Measurements from ENCODE around the gene FAM120AOS.

Gene FAM120AOS

DNA sequence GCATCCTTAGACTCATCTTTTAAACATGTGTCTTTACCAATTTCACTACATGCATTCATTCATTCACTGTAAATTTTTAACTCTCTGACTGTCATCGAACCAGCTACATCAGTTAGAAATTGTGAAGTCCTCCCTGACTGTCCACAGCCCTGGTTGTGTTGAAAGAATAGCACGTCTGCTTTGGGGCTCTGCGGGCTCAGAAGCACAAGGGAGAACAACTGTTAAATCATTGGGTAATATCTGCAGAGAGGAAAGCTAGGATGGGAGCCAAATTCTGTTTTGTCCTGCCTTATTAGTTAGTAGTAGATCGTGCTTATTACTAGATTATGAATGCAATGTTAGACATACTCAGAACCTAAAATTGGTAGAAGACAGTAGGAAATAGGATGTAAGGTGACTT is 26.3 kb upstream of the FAM120AOS start:
- no peak for TF ChIP-seq EZH2phosphoT487 (conservative IDR thresholded peaks at IDR 0.05; ENCODE audit: low read length)
- TF ChIP-seq, protein P1, sequence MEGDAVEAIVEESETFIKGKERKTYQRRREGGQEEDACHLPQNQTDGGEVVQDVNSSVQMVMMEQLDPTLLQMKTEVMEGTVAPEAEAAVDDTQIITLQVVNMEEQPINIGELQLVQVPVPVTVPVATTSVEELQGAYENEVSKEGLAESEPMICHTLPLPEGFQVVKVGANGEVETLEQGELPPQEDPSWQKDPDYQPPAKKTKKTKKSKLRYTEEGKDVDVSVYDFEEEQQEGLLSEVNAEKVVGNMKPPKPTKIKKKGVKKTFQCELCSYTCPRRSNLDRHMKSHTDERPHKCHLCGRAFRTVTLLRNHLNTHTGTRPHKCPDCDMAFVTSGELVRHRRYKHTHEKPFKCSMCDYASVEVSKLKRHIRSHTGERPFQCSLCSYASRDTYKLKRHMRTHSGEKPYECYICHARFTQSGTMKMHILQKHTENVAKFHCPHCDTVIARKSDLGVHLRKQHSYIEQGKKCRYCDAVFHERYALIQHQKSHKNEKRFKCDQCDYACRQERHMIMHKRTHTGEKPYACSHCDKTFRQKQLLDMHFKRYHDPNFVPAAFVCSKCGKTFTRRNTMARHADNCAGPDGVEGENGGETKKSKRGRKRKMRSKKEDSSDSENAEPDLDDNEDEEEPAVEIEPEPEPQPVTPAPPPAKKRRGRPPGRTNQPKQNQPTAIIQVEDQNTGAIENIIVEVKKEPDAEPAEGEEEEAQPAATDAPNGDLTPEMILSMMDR (IDR thresholded peaks at IDR 0.05; ENCODE audit: insufficient read depth, low read length, poor library complexity, severe bottlenecking): no peak
- Histone ChIP-seq H3K27me3 (ENCODE audit: low read length) (no peaks in the 10 kb centered on the region), H3K79me2 (ENCODE audit: insufficient read depth, low read length) (peaks cover 40% of the 10 kb centered on the region), H4K20me1 (ENCODE audit: low read depth, low read length) (no peaks in the 10 kb centered on the region), H3K9ac (ENCODE audit: low read length) (no peak overlapping the region), H3K9me2 (replicated peaks; ENCODE audit: insufficient read depth, low read length) (no peaks in the 10 kb centered on the region), H3K4me2 (ENCODE audit: low read depth, low read length, poor library complexity, severe bottlenecking) (no peak overlapping the region), H3K36me3 (ENCODE audit: low read length) (peaks cover 10% of the 10 kb centered on the region; the same call in 1 of the 2 replicates), H3F3A (ENCODE audit: insufficient read depth) (no peaks in the 10 kb centered on the region), H3K27ac (ENCODE audit: low read depth, low read length) (no peak overlapping the region), H3K9me3 (ENCODE audit: insufficient read depth, low read length) (no peaks in the 10 kb centered on the region), H2AFZ (ENCODE audit: low read depth, low read length, severe bottlenecking) (no peak overlapping the region), H3K4me3 (ENCODE audit: insufficient read depth, low read length, poor library complexity, severe bottlenecking) (no peak overlapping the region)

DNA sequence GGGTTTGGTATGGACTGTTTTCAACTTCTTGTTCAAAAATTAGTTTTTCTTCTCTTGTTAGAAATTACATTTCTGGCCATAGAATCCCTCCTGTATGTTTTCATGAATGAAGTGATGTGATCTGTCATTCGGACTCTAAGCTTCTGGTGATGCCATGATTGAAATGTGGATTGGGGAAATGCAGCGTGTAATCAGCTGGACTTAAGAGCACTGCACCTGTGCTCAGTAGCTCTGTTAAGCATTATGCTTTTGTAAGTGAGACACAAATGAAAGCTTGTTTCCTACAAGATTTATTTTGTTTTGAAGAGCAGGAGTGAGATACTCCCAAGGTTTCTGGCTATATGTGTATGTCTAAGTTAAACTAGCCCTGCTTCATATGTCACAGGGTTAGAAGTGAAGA is 24.0 kb upstream of the FAM120AOS start:
- Histone ChIP-seq H3K36me3 (ENCODE audit: low read length) (peaks cover 10% of the 10 kb centered on the region; the same call in 1 of the 2 replicates), H3K79me2 (ENCODE audit: insufficient read depth, low read length) (peaks cover 48% of the 10 kb centered on the region)

DNA sequence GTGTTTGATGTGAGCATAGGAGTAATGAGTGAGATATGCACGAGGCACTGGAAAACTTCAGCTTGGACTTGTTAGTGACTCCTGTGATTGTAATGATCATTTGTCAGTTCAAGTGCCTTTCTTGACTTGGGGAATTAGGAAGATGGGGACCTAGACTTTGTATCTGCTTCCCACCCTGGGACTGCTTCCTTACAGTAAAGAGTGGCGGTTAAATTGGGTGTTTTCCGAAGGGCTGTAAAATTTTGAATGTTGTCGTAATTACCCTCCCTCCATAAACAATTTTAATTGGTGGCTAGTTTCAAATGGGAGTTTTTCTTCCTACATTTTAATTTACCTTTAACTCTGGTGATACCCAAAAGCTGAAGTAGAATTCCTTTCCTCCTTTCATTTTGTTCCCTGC is 23.5 kb upstream of the FAM120AOS start:
- TF ChIP-seq, protein P1 (IDR thresholded peaks at IDR 0.05; ENCODE audit: insufficient read depth, low read length, poor library complexity, severe bottlenecking): no peak
- TF ChIP-seq EZH2phosphoT487 (conservative IDR thresholded peaks at IDR 0.05; ENCODE audit: low read length): no peak
- Histone ChIP-seq H3K27ac (ENCODE audit: low read depth, low read length) (no peak overlapping the region), H3K27me3 (ENCODE audit: low read length) (no peaks in the 10 kb centered on the region), H3K79me2 (ENCODE audit: insufficient read depth, low read length) (peaks cover 48% of the 10 kb centered on the region), H3K9me3 (ENCODE audit: insufficient read depth, low read length) (no peaks in the 10 kb centered on the region), H3K9ac (ENCODE audit: low read length) (no peak overlapping the region), H3K36me3 (ENCODE audit: low read length) (peaks cover 10% of the 10 kb centered on the region; the same call in 1 of the 2 replicates), H3K4me2 (ENCODE audit: low read depth, low read length, poor library complexity, severe bottlenecking) (no peak overlapping the region), H2AFZ (ENCODE audit: low read depth, low read length, severe bottlenecking) (no peak overlapping the region), H3K4me3 (ENCODE audit: insufficient read depth, low read length, poor library complexity, severe bottlenecking) (no peak overlapping the region), H4K20me1 (ENCODE audit: low read depth, low read length) (no peaks in the 10 kb centered on the region), H3F3A (ENCODE audit: insufficient read depth) (no peaks in the 10 kb centered on the region), H3K9me2 (replicated peaks; ENCODE audit: insufficient read depth, low read length) (no peaks in the 10 kb centered on the region)

More for the DNA sequence above, 24.0 kb upstream of the FAM120AOS start:
- Histone ChIP-seq H3K9ac (ENCODE audit: low read length) (no peak overlapping the region), H3K4me3 (ENCODE audit: insufficient read depth, low read length, poor library complexity, severe bottlenecking) (no peak overlapping the region), H4K20me1 (ENCODE audit: low read depth, low read length) (no peaks in the 10 kb centered on the region), H3K27ac (ENCODE audit: low read depth, low read length) (no peak overlapping the region), H3K9me3 (ENCODE audit: insufficient read depth, low read length) (no peaks in the 10 kb centered on the region), H2AFZ (ENCODE audit: low read depth, low read length, severe bottlenecking) (no peak overlapping the region), H3K27me3 (ENCODE audit: low read length) (no peaks in the 10 kb centered on the region), H3K9me2 (replicated peaks; ENCODE audit: insufficient read depth, low read length) (no peaks in the 10 kb centered on the region), H3K4me2 (ENCODE audit: low read depth, low read length, poor library complexity, severe bottlenecking) (no peak overlapping the region), H3F3A (ENCODE audit: insufficient read depth) (no peaks in the 10 kb centered on the region)
- TF ChIP-seq, protein P1 (IDR thresholded peaks at IDR 0.05; ENCODE audit: insufficient read depth, low read length, poor library complexity, severe bottlenecking): no peak
- no peak for TF ChIP-seq EZH2phosphoT487 (conservative IDR thresholded peaks at IDR 0.05; ENCODE audit: low read length)
